DMS153 (cell line): ENCODE results near the gene FBXO47.

Source experiments
- DNase-seq: peaks from one replicate; lab custom pipeline; 2025; lab: John Stamatoyannopoulos, UW

Gene FBXO47

GRCh38 chr17:38967290-38967738 lies at the start of gene FBXO47:
FBXO47 (minus strand) TSS chr17:38967403; CDS start chr17:38963025, 4,378 bp downstream.
- DNase-seq: no peak

- no peak for DNase-seq
Measured at GRCh38 chr17:39016193-39017153, 49.3 kb upstream of the FBXO47 start.

- DNase-seq: no peak
Measured at GRCh38 chr17:39015546-39015935, 48.3 kb upstream of the FBXO47 start.

GRCh38 chr17:39014795-39015545 lies 47.8 kb upstream of the FBXO47 start:
- no peak for DNase-seq

GRCh38 chr17:39014044-39014794 lies 47.0 kb upstream of the FBXO47 start:
- DNase-seq: no peak

- DNase-seq: no peak
Measured at GRCh38 chr17:39012725-39013124, 45.5 kb upstream of the FBXO47 start.

GRCh38 chr17:39011907-39012468 lies 44.8 kb upstream of the FBXO47 start:
- no peak for DNase-seq

- DNase-seq: no peak
Measured at GRCh38 chr17:39009581-39010001, 42.4 kb upstream of the FBXO47 start.

GRCh38 chr17:39008633-39009032 lies 41.4 kb upstream of the FBXO47 start:
- no peak for DNase-seq

GRCh38 chr17:39002991-39003715 lies 36.0 kb upstream of the FBXO47 start:
- DNase-seq: no peak

- no peak for DNase-seq
Measured at GRCh38 chr17:39001703-39002637, 34.8 kb upstream of the FBXO47 start.

GRCh38 chr17:39000021-39000601 lies 32.9 kb upstream of the FBXO47 start:
- DNase-seq: no peak

- no peak for DNase-seq
Measured at GRCh38 chr17:38996660-38997337, 29.6 kb upstream of the FBXO47 start.

- peak; percentile 19 for DNase-seq
Measured at GRCh38 chr17:38994026-38994425, 26.8 kb upstream of the FBXO47 start.

- no peak for DNase-seq
Measured at GRCh38 chr17:38984666-38985065, 17.5 kb upstream of the FBXO47 start.

GRCh38 chr17:38982858-38983746 lies 15.9 kb upstream of the FBXO47 start:
- peak; percentile 77 for DNase-seq

GRCh38 chr17:38981636-38982035 lies 14.4 kb upstream of the FBXO47 start:
- no peak for DNase-seq
